SK-N-SH (cell line): ENCODE results near the gene KIAA1549. TPM values are rescaled to one million over a fixed set of nuclear protein-coding genes. Genes with fewer than 3 reads are reported as not detected.

ENCODE experiments used
- CTCF ChIA-PET: fragments of 300-600, 350-600 bp; formaldehyde crosslinking; extraction: SDS; loops from one replicate; lab custom pipeline; 2021; lab: Yijun Ruan, JAX
- POLR2A ChIA-PET: fragments of 350-600 bp; sonication (Branson Sonifier 250); formaldehyde crosslinking; extraction: SDS; loops from one replicate; lab custom pipeline; 2020; ENCODE audit warnings: antibody characterized with exemption, inconsistent platforms; lab: Yijun Ruan, JAX
- DNase-seq: peaks from one replicate; pipeline ENCODE4 v3.0.0; 2012
- H2AFZ ChIP-seq: fragments of 200-600 bp; sonication (generic); 2 replicates; pipeline ENCODE4 v1.8.1; 2016; ENCODE audit warnings: antibody characterized with exemption, mild to moderate bottlenecking, low read depth
- H3F3A ChIP-seq: fragments of 200-600 bp; sonication (generic); replicated peaks from 2 replicates; pipeline ENCODE3; 2016; ENCODE audit warnings: antibody characterized with exemption, mild to moderate bottlenecking; ENCODE audit not compliant: insufficient read depth
- H3K27ac ChIP-seq, 2 experiments: fragments of 200-500 bp in 1 of 2; fragments of 200-600 bp in 1 of 2; sonication (Bioruptor generic) in 1 of 2; sonication (generic), shearing (Covaris generic) in 1 of 2; 2 replicates each; pipeline versions ENCODE4 v1.5.1 to v1.6.1; 2014 to 2016; ENCODE audit warnings: low read depth in 2 of 2, inconsistent platforms in 1 of 2, low read length in 1 of 2, mild to moderate bottlenecking in 1 of 2, mixed read lengths in 1 of 2
- H3K27me3 ChIP-seq: fragments of 200-600 bp; sonication (generic), shearing (Covaris generic); 2 replicates; pipeline ENCODE4 v1.6.1; 2016; ENCODE audit warnings: mixed run types; ENCODE audit not compliant: insufficient read depth
- H3K36me3 ChIP-seq, 2 experiments: fragments of 200-500 bp in 1 of 2; fragments of 200-600 bp in 1 of 2; sonication (Bioruptor generic) in 1 of 2; sonication (generic) in 1 of 2; replicated peaks in 1 of 2; 2 replicates each; pipeline versions ENCODE3 to v1.5.1; 2014 to 2016; ENCODE audit warnings: low read length in 1 of 2, mild to moderate bottlenecking in 1 of 2; ENCODE audit not compliant: insufficient read depth in 2 of 2, control insufficient read depth in 1 of 2
- H3K4me1 ChIP-seq, 2 experiments: fragments of 200-500 bp in 1 of 2; fragments of 200-600 bp in 1 of 2; sonication (Bioruptor generic) in 1 of 2; sonication (generic), shearing (Covaris generic) in 1 of 2; 2 replicates each; pipeline versions ENCODE4 v1.5.1 to v1.6.1; 2014 to 2016; ENCODE audit warnings: low read depth in 1 of 2, low read length in 1 of 2, mixed run types in 1 of 2; ENCODE audit not compliant: insufficient read depth in 2 of 2, control insufficient read depth in 1 of 2
- H3K4me2 ChIP-seq: fragments of 200-600 bp; sonication (generic), shearing (Covaris generic); 2 replicates; pipeline ENCODE4 v1.6.1; 2017; ENCODE audit warnings: mixed run types
- H3K4me3 ChIP-seq, 2 experiments: fragments of 200-500 bp in 1 of 2; fragments of 200-600 bp in 1 of 2; sonication (Bioruptor generic) in 1 of 2; sonication (generic), shearing (Covaris generic) in 1 of 2; 2 replicates each; pipeline versions ENCODE4 v1.5.1 to v1.8.1; 2014 to 2016; ENCODE audit warnings: low read depth in 2 of 2, inconsistent platforms in 1 of 2, low read length in 1 of 2, mild to moderate bottlenecking in 1 of 2, mixed read lengths in 1 of 2, moderate library complexity in 1 of 2
- H3K79me2 ChIP-seq: fragments of 200-600 bp; sonication (generic); 2 replicates; pipeline ENCODE4 v1.8.1; 2017; ENCODE audit warnings: mild to moderate bottlenecking; ENCODE audit not compliant: insufficient read depth
- H3K9ac ChIP-seq: fragments of 200-600 bp; sonication (generic); 2 replicates; pipeline ENCODE4 v1.6.1; 2017; ENCODE audit warnings: mixed run types
- H3K9me2 ChIP-seq: fragments of 200-600 bp; sonication (generic); 2 replicates; pipeline ENCODE4 v1.6.1; 2017; ENCODE audit warnings: mixed run types
- H3K9me3 ChIP-seq: fragments of 200-600 bp; sonication (generic); 2 replicates; pipeline ENCODE4 v1.6.1; 2017; ENCODE audit warnings: mixed run types, mild to moderate bottlenecking, moderate library complexity
- H4K20me1 ChIP-seq: fragments of 200-600 bp; sonication (generic); 2 replicates; pipeline ENCODE4 v1.6.1; 2017; ENCODE audit warnings: mild to moderate bottlenecking, mixed run types; ENCODE audit not compliant: insufficient read depth
- EP300 ChIP-seq, 2 experiments: IDR thresholded peaks; 2 replicates each; pipeline versions ENCODE4 v1.4.0 to v1.6.1; 2012; ENCODE audit warnings: borderline replicate concordance in 1 of 2, low read depth in 1 of 2, low read length in 1 of 2
- EZH2phosphoT487 ChIP-seq: fragments of 200-600 bp; sonication (generic); IDR thresholded peaks from 2 replicates; pipeline ENCODE4 v1.6.1; 2017; ENCODE audit warnings: low read depth, mixed run types, mild to moderate bottlenecking, antibody characterized with exemption, moderate library complexity, borderline replicate concordance
- GATA2 ChIP-seq: sonication (generic); formaldehyde crosslinking; IDR thresholded peaks from 2 replicates; pipeline ENCODE4 v1.5.0; 2020; ENCODE audit warnings: mild to moderate bottlenecking, missing genetic modification reagents
- IRF3 ChIP-seq: fragments of 150-350 bp; IDR thresholded peaks from 2 replicates; pipeline ENCODE4 v1.6.1; 2016; ENCODE audit warnings: mild to moderate bottlenecking, low read depth, low read length
- JUND ChIP-seq: IDR thresholded peaks from 2 replicates; pipeline ENCODE4 v1.4.0; 2012
- MEF2A ChIP-seq: IDR thresholded peaks from 2 replicates; pipeline ENCODE4 v1.4.0; 2012; ENCODE audit warnings: low read depth, borderline replicate concordance
- POLR2AphosphoS5 ChIP-seq: IDR thresholded peaks from 2 replicates; pipeline ENCODE4 v1.6.1; 2012; ENCODE audit warnings: low read depth, low read length
- RFX5 ChIP-seq: IDR thresholded peaks from 2 replicates; pipeline ENCODE4 v1.6.1; 2012; ENCODE audit warnings: mild to moderate bottlenecking, improper control_type of control experiment, low read length
- RXRA ChIP-seq: IDR thresholded peaks from 2 replicates; pipeline ENCODE4 v1.4.0; 2012; ENCODE audit warnings: low read depth, mild to moderate bottlenecking, borderline replicate concordance
- SIN3A ChIP-seq: IDR thresholded peaks from 2 replicates; pipeline ENCODE4 v1.6.1; 2012; ENCODE audit warnings: low read depth, mild to moderate bottlenecking, low read length, moderate library complexity, borderline replicate concordance
- SMC3 ChIP-seq: IDR thresholded peaks from 2 replicates; pipeline ENCODE4 v1.6.1; 2012; ENCODE audit warnings: low read depth, low read length, improper control_type of control experiment
- WGBS: methylation state at CpG from one replicate; pipeline ENCODE4 v1.1.6; 2017; ENCODE audit warnings: low lambda C conversion rate; 5-methylcytosine and 5-hydroxymethylcytosine counted together
- polyA plus RNA-seq, 3 experiments: library from polyadenylated mRNA; depleted of rRNA; stranded (reverse); fragments of >200 nt; gene quantifications; 2 replicates each; pipeline ENCODE4 v1.2.3, GENCODE V29; 2012
- TF ChIP-seq, protein P1 (sequence below): fragments of 150-350 bp; IDR thresholded peaks from 2 replicates; pipeline ENCODE4 v1.6.1; 2017; ENCODE audit warnings: antibody characterized with exemption, low read length, low read depth, borderline replicate concordance
- TF ChIP-seq, protein P2 (sequence below): IDR thresholded peaks from 2 replicates; pipeline ENCODE4 v1.4.0; 2012; ENCODE audit warnings: low read depth, borderline replicate concordance

The KIAA1549 gene
- polyA plus RNA-seq, 1 of the 3 experiments (the other 2 are of a cell fraction): 3.6 TPM

DNA sequence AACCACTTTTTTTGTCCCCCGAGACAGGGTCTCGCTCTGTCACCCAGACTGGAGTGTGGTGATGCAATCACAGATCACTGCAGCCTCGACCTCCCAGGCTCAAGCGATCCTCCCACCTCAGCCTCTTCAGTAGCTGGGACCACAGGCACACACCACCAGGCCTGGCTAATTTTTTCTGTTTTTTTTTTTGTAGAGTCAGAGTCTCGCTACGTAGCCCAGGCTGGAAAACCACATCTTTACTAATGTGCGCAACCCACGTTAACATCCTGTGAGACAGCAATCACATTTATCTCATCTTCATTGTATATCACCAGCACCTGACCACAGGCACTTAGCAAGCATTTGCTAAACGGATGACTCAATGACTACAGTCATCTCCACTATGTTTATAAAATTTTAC is 105.4 kb downstream of the KIAA1549 start (continued):
- no peak for TF ChIP-seq EZH2phosphoT487
- peak; percentile 91 for TF ChIP-seq JUND

DNA sequence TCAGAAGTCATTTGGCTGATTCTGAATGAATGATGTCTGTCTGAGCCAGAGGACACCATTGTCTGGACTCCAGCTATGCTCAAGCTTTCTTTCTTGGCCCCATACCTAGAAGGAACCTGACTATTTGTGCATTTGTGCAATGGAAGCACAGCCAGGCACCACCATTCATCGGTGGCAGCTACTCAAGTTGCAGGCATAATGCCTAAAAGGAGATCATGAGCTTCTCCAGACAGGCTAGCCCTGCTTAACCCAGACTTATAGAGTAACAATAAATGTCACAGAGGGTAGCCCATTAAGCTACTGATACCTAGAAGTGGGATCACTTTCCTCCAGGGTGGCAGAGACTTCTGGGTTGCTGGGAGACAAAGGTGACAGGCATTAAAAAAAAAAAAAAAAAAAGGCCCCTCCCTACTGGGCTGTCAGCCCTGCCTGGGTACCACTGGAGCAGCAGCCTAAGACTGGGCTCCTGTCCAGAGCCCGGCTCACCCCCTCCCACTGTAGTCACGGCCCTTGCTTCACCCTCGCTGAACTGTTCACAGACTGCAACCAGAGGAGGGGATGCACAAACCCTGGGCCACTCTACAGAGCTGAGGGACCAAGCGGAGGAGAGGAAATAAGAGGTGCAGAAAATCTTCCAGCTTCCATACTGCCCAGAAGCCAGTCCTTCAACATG is 107.8 kb downstream of the KIAA1549 start:
- H3K27ac ChIP-seq: no peak overlapping the region
- POLR2A ChIA-PET: interaction anchor here (1.0 kb wide), 1 partner anchor 13 kb away, joined by 4 read pairs; no protein-coding TSS in a partner anchor
- CTCF ChIA-PET: interaction anchor here (0.6 to 7.3 kb wide), 5 partner anchors 12 to 201 kb away, joined by 3 to 57 read pairs (median 5); no protein-coding TSS in a partner anchor
- no peak overlapping the region for H3K4me3 ChIP-seq
- no peaks in the 10 kb centered on the region for H3K9me2 ChIP-seq
- peaks cover 0 to 6% of the 10 kb centered on the region in 2 experiments; a peak in 2 of 4 replicates for H3K4me1 ChIP-seq
- no peaks in the 10 kb centered on the region for H3K9me3 ChIP-seq
- H3K36me3 ChIP-seq: peaks cover 12 to 29% of the 10 kb centered on the region in 2 experiments
- no peak for DNase-seq
- H4K20me1 ChIP-seq: 0 out of 2 replicates have a peak, but pooled peaks cover 6% of the 10 kb centered on the region
- no peak overlapping the region for H3K9ac ChIP-seq
- H2AFZ ChIP-seq: no peak overlapping the region
- no peaks in the 10 kb centered on the region for H3K27me3 ChIP-seq
- no peaks in the 10 kb centered on the region for H3K79me2 ChIP-seq
- H3K4me2 ChIP-seq: no peak overlapping the region
- 71% methylated on average over 5 of the region's 5 CpGs for WGBS
- TF ChIP-seq GATA2 (CRISPR knock-in tag) (no peak), SMC3 (no peak)
- peaks cover 28% of the 10 kb centered on the region for H3F3A ChIP-seq

- H3K79me2 ChIP-seq: no peaks in the 10 kb centered on the region
- no peaks in the 10 kb centered on the region for H3K9me2 ChIP-seq
- H3K36me3 ChIP-seq: peaks cover 14 to 22% of the 10 kb centered on the region in 2 experiments
- peaks cover 28% of the 10 kb centered on the region for H3F3A ChIP-seq
- ChIA-PET POLR2A (no interaction called here), CTCF (interaction anchor here (1.8 to 7.3 kb wide), 2 partner anchors 13 to 202 kb away, joined by 5 to 57 read pairs; no protein-coding TSS in a partner anchor)
- no peak overlapping the region for H2AFZ ChIP-seq
- H3K9me3 ChIP-seq: no peaks in the 10 kb centered on the region
- H3K4me3 ChIP-seq: no peak overlapping the region
- H4K20me1 ChIP-seq: 0 out of 2 replicates have a peak, but pooled peaks cover 6% of the 10 kb centered on the region
- WGBS: 89% methylated on average over 4 of the region's 4 CpGs
- H3K27me3 ChIP-seq: no peaks in the 10 kb centered on the region
- DNase-seq: no peak
- H3K9ac ChIP-seq: no peak overlapping the region
- no peak overlapping the region for H3K4me2 ChIP-seq
- H3K4me1 ChIP-seq: peaks cover 0 to 6% of the 10 kb centered on the region in 2 experiments; a peak in 2 of 4 replicates
- no peak for TF ChIP-seq EP300 (IDR thresholded peaks at IDR 0.05; ENCODE audit: borderline replicate concordance in 1 of 2, low read depth in 1 of 2, low read length in 1 of 2)
- TF ChIP-seq, protein P1, sequence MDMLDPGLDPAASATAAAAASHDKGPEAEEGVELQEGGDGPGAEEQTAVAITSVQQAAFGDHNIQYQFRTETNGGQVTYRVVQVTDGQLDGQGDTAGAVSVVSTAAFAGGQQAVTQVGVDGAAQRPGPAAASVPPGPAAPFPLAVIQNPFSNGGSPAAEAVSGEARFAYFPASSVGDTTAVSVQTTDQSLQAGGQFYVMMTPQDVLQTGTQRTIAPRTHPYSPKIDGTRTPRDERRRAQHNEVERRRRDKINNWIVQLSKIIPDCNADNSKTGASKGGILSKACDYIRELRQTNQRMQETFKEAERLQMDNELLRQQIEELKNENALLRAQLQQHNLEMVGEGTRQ: no peak
- TF ChIP-seq IRF3: no peak
- TF ChIP-seq POLR2AphosphoS5: no peak
- TF ChIP-seq MEF2A: no peak
- no peak for TF ChIP-seq RXRA
- TF ChIP-seq, protein P2, sequence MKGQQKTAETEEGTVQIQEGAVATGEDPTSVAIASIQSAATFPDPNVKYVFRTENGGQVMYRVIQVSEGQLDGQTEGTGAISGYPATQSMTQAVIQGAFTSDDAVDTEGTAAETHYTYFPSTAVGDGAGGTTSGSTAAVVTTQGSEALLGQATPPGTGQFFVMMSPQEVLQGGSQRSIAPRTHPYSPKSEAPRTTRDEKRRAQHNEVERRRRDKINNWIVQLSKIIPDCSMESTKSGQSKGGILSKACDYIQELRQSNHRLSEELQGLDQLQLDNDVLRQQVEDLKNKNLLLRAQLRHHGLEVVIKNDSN: no peak
- TF ChIP-seq SIN3A: no peak
- no peak for TF ChIP-seq RFX5
- no peak overlapping the region for H3K27ac ChIP-seq
These were observed 108.6 kb downstream of the KIAA1549 start for GRCh38 chr7:138872576-138872975.
